H1 (cell line): Measurements from ENCODE around the gene RNF152. TPM values are rescaled to one million over a fixed set of nuclear protein-coding genes. Genes with fewer than 3 reads are reported as not detected.

Source experiments
- CTCF ChIA-PET: fragments of 300-600 bp; sonication (Branson Sonifier 250); formaldehyde crosslinking; loops from one replicate; lab custom pipeline; 2021; ENCODE audit not compliant: partially characterized antibody; lab: Charles Lee
- POLR2A ChIA-PET: fragments of 300-600 bp; sonication (Branson Sonifier 250); formaldehyde crosslinking; loops from one replicate; lab custom pipeline; 2021; ENCODE audit warnings: inconsistent platforms; ENCODE audit not compliant: partially characterized antibody; lab: Charles Lee
- DNase-seq, 2 experiments: peaks; one replicate each; pipeline versions ENCODE4 v3.0.0 to v3.0.0-alpha.2; 2010 to 2022; ENCODE audit warnings: low spot score in 2 of 2, low read depth in 1 of 2, mixed read lengths in 1 of 2
- FAIRE-seq: peaks from 2 replicates; lab custom pipeline; 2011; peaks lifted over from hg19 to GRCh38; lab: Jason Lieb, UNC
- H2AFZ ChIP-seq: 2 replicates; pipeline ENCODE4 v1.8.1; 2012; ENCODE audit warnings: low read length, inconsistent platforms
- H2AK5ac ChIP-seq: 2 replicates; pipeline ENCODE4 v1.6.1; 2013; ENCODE audit warnings: low read depth, low read length
- H2BK120ac ChIP-seq: replicated peaks from 2 replicates; pipeline ENCODE3; 2013; ENCODE audit warnings: low read depth, low read length, inconsistent platforms
- H2BK12ac ChIP-seq: 2 replicates; pipeline ENCODE4 v1.6.1; 2013; ENCODE audit warnings: low read depth, low read length
- H2BK15ac ChIP-seq: 2 replicates; pipeline ENCODE4 v1.6.1; 2013; ENCODE audit warnings: low read length
- H2BK20ac ChIP-seq: 2 replicates; pipeline ENCODE4 v1.6.1; 2013; ENCODE audit warnings: low read length
- H2BK5ac ChIP-seq: 2 replicates; pipeline ENCODE4 v1.6.1; 2013; ENCODE audit warnings: low read depth, low read length
- H3K14ac ChIP-seq: 2 replicates; pipeline ENCODE4 v1.6.1; 2013; ENCODE audit warnings: inconsistent platforms; ENCODE audit not compliant: insufficient read length
- H3K18ac ChIP-seq: 2 replicates; pipeline ENCODE4 v1.6.1; 2013; ENCODE audit warnings: low read length; ENCODE audit errors: extremely low read depth
- H3K23ac ChIP-seq: 2 replicates; pipeline ENCODE4 v1.6.1; 2013; ENCODE audit warnings: inconsistent platforms; ENCODE audit not compliant: insufficient read length
- H3K23me2 ChIP-seq: 2 replicates; pipeline ENCODE4 v1.6.1; 2013; ENCODE audit warnings: low read depth, low read length
- H3K27ac ChIP-seq: 2 replicates; pipeline ENCODE4 v1.6.1; 2011; ENCODE audit warnings: low read depth, low read length, inconsistent platforms
- H3K27me3 ChIP-seq, 4 experiments: replicated peaks in 1 of 4; 1 replicate in 1 of 4; 2 replicates in 3 of 4; pipeline versions ENCODE4 v1.6.1 to v1.8.1; 2011 to 2013; ENCODE audit warnings: low read length in 3 of 4, mild to moderate bottlenecking in 3 of 4, inconsistent platforms in 2 of 4, mixed read lengths in 2 of 4, moderate library complexity in 1 of 4; ENCODE audit not compliant: control insufficient read depth in 3 of 4, insufficient read depth in 3 of 4; ENCODE audit errors: extremely low read depth in 1 of 4
- H3K36me3 ChIP-seq, 4 experiments: 2 replicates each; pipeline versions ENCODE4 v1.6.1 to v1.8.1; 2011 to 2013; ENCODE audit warnings: mild to moderate bottlenecking in 4 of 4, low read length in 3 of 4, moderate library complexity in 2 of 4, control low read depth in 1 of 4, inconsistent platforms in 1 of 4; ENCODE audit not compliant: insufficient read depth in 4 of 4, control insufficient read depth in 2 of 4
- H3K4ac ChIP-seq: replicated peaks from 2 replicates; pipeline ENCODE3; 2013; ENCODE audit warnings: low read length, low read depth, mixed read lengths, inconsistent platforms; ENCODE audit not compliant: insufficient read length
- H3K4me1 ChIP-seq, 4 experiments: replicated peaks in 1 of 4; 1 replicate in 1 of 4; 2 replicates in 3 of 4; pipeline versions ENCODE4 v1.6.1 to v1.8.1; 2011 to 2013; ENCODE audit warnings: low read length in 3 of 4, inconsistent platforms in 2 of 4, mixed read lengths in 1 of 4; ENCODE audit not compliant: insufficient read depth in 4 of 4, control insufficient read depth in 3 of 4
- H3K4me2 ChIP-seq, 2 experiments: 2 replicates each; pipeline versions ENCODE4 v1.6.1 to v1.8.1; 2011 to 2013; ENCODE audit warnings: low read depth in 2 of 2, low read length in 2 of 2, control low read depth in 1 of 2, inconsistent platforms in 1 of 2, mild to moderate bottlenecking in 1 of 2; ENCODE audit not compliant: insufficient read depth in 1 of 2
- H3K4me3 ChIP-seq, 4 experiments: fragments of 200-600, 300-600 bp in 1 of 4; sonication (generic), shearing (Covaris generic), sonication (Bioruptor Twin) in 1 of 4; 2 replicates each; pipeline versions ENCODE4 v1.5.1 to v1.8.1; 2011 to 2016; ENCODE audit warnings: low read length in 4 of 4, low read depth in 3 of 4, control low read depth in 2 of 4, inconsistent platforms in 2 of 4, mild to moderate bottlenecking in 2 of 4, mixed read lengths in 1 of 4, moderate library complexity in 1 of 4; ENCODE audit not compliant: insufficient read depth in 2 of 4; ENCODE audit errors: extremely low read depth in 1 of 4
- H3K56ac ChIP-seq: replicated peaks from 2 replicates; pipeline ENCODE3; 2013; ENCODE audit warnings: low read depth, mild to moderate bottlenecking, mixed read lengths, low read length, inconsistent platforms; ENCODE audit not compliant: insufficient read length
- H3K79me1 ChIP-seq: 2 replicates; pipeline ENCODE4 v1.6.1; 2013; ENCODE audit warnings: low read depth, low read length, control low read depth
- H3K79me2 ChIP-seq, 2 experiments: 2 replicates each; pipeline versions ENCODE4 v1.6.1 to v1.8.1; 2012 to 2013; ENCODE audit warnings: low read length in 2 of 2, mild to moderate bottlenecking in 2 of 2, inconsistent platforms in 1 of 2; ENCODE audit not compliant: insufficient read depth in 2 of 2, control insufficient read depth in 1 of 2
- H3K9ac ChIP-seq, 4 experiments: replicated peaks in 1 of 4; 1 replicate in 1 of 4; 2 replicates in 3 of 4; pipeline versions ENCODE4 v1.6.1 to v1.8.1; 2011 to 2013; ENCODE audit warnings: low read depth in 3 of 4, low read length in 3 of 4, control low read depth in 2 of 4, mild to moderate bottlenecking in 2 of 4, moderate library complexity in 2 of 4, inconsistent platforms in 1 of 4; ENCODE audit errors: extremely low read depth in 1 of 4
- H3K9me3 ChIP-seq, 2 experiments: 2 replicates each; pipeline versions ENCODE4 v1.6.1 to v1.8.1; 2012 to 2013; ENCODE audit warnings: mild to moderate bottlenecking in 2 of 2, moderate library complexity in 2 of 2, control low read depth in 1 of 2, inconsistent platforms in 1 of 2, low read depth in 1 of 2, low read length in 1 of 2, mixed read lengths in 1 of 2; ENCODE audit not compliant: insufficient read depth in 2 of 2
- H4K20me1 ChIP-seq, 2 experiments: replicated peaks in 1 of 2; 2 replicates each; pipeline versions ENCODE3 to v1.8.1; 2011 to 2013; ENCODE audit warnings: inconsistent platforms in 2 of 2, low read length in 2 of 2, mild to moderate bottlenecking in 1 of 2; ENCODE audit not compliant: insufficient read depth in 2 of 2, control insufficient read depth in 1 of 2
- H4K5ac ChIP-seq: 2 replicates; pipeline ENCODE4 v1.6.1; 2013; ENCODE audit warnings: low read length, low read depth, mixed read lengths, inconsistent platforms; ENCODE audit not compliant: insufficient read length
- H4K8ac ChIP-seq: 2 replicates; pipeline ENCODE4 v1.8.0; 2013; ENCODE audit warnings: mild to moderate bottlenecking, moderate library complexity, low read length, inconsistent platforms; ENCODE audit not compliant: insufficient read depth; ENCODE audit errors: extremely low read depth
- H4K91ac ChIP-seq: replicated peaks from 2 replicates; pipeline ENCODE3; 2013; ENCODE audit warnings: low read length, mixed read lengths, inconsistent platforms; ENCODE audit not compliant: insufficient read length
- ASH2L ChIP-seq: fragments of 200-600, 300-600 bp; sonication (generic); IDR thresholded peaks from one replicate; pipeline ENCODE4 v1.7.1; 2017; ENCODE audit warnings: low read length
- BRCA1 ChIP-seq: IDR thresholded peaks from 2 replicates; pipeline ENCODE4 v1.6.1; 2012; ENCODE audit warnings: low read depth, low read length, improper control_type of control experiment
- CEBPB ChIP-seq: IDR thresholded peaks from 2 replicates; pipeline ENCODE4 v1.6.1; 2012; ENCODE audit warnings: low read depth, low read length
- FOSL1 ChIP-seq: IDR thresholded peaks from 2 replicates; pipeline ENCODE4 v1.6.1; 2011; ENCODE audit warnings: mild to moderate bottlenecking, low read depth, low read length, moderate library complexity; ENCODE audit not compliant: insufficient read depth
- NRF1 ChIP-seq: IDR thresholded peaks from 2 replicates; pipeline ENCODE4 v1.6.1; 2011; ENCODE audit warnings: mild to moderate bottlenecking, low read depth, low read length, improper control_type of control experiment
- POU5F1 ChIP-seq: IDR thresholded peaks from 2 replicates; pipeline ENCODE4 v1.6.1; 2011; ENCODE audit warnings: low read depth, mild to moderate bottlenecking, low read length, moderate library complexity
- RFX5 ChIP-seq: IDR thresholded peaks from 2 replicates; pipeline ENCODE4 v1.6.1; 2011; ENCODE audit warnings: low read depth, low read length, improper control_type of control experiment, borderline replicate concordance
- RNF2 ChIP-seq: fragments of 200-900, 300-1000 bp; sonication (generic); IDR thresholded peaks from 2 replicates; pipeline ENCODE4 v1.7.1; 2016; ENCODE audit warnings: borderline replicate concordance, low read depth, mild to moderate bottlenecking, antibody characterized with exemption, low read length; ENCODE audit not compliant: poor library complexity, severe bottlenecking; ENCODE audit errors: missing control alignments
- SIN3A ChIP-seq, 2 experiments: IDR thresholded peaks in 1 of 2; conservative IDR thresholded peaks in 1 of 2; 2 replicates each; pipeline ENCODE4 v1.6.1; 2011 to 2012; ENCODE audit warnings: low read length in 2 of 2, improper control_type of control experiment in 1 of 2, low read depth in 1 of 2, mild to moderate bottlenecking in 1 of 2
- TEAD4 ChIP-seq: IDR thresholded peaks from 2 replicates; pipeline ENCODE4 v1.6.1; 2012; ENCODE audit warnings: low read depth, low read length, inconsistent platforms, mixed read lengths
- YY1 ChIP-seq: IDR thresholded peaks from 2 replicates; pipeline ENCODE4 v1.6.1; 2011; ENCODE audit warnings: low read depth, mild to moderate bottlenecking, low read length
- WGBS, 2 experiments: shearing (Covaris generic) in 1 of 2; methylation state at CpG; one replicate each; pipeline versions ENCODE4 v1.1.6 to v1.1.7; 2013 to 2015; ENCODE audit warnings: low lambda C conversion rate in 2 of 2, mixed read lengths in 2 of 2, inconsistent platforms in 1 of 2, low coverage in 1 of 2, missing lambda C conversion rate in 1 of 2; ENCODE audit not compliant: insufficient replicate concordance in 2 of 2, insufficient coverage in 1 of 2, insufficient read length in 1 of 2; ENCODE audit errors: extremely low coverage in 1 of 2, missing lambda C conversion rate in 1 of 2; 5-methylcytosine and 5-hydroxymethylcytosine counted together
- polyA plus RNA-seq, 7 experiments: library from polyadenylated mRNA; depleted of rRNA in 3 of 7; stranded (reverse) in 5 of 7; unstranded in 2 of 7; fragments of >200 nt in 5 of 7; fragments of 200-250 nt in 2 of 7; gene quantifications; 1 replicate in 5 of 7; 2 replicates in 1 of 7; 4 replicates in 1 of 7; pipeline versions ENCODE4 v1.2.1 to v1.2.3, GENCODE V29; 2011 to 2013; ENCODE audit warnings: missing spikeins in 2 of 7, mixed read lengths in 2 of 7
- total RNA-seq: library from RNA; stranded (reverse); fragmentation: NEBNext Ultra II Directional; extraction: Animal tissue kit (Norgen Biotek cat#: 25700); gene quantifications from 2 replicates; pipeline ENCODE4 v1.2.1, GENCODE V29; 2021
- TF ChIP-seq, protein P1 (sequence below), 3 experiments: IDR thresholded peaks; 1 replicate in 2 of 3; 2 replicates in 1 of 3; pipeline versions ENCODE4 v1.5.1 to v1.6.1; 2011; ENCODE audit warnings: low read length in 3 of 3, mild to moderate bottlenecking in 3 of 3, inconsistent platforms in 2 of 3, low read depth in 1 of 3, moderate library complexity in 1 of 3; ENCODE audit not compliant: insufficient read depth in 1 of 3; ENCODE audit errors: control extremely low read depth in 1 of 3

RNF152 gene
- total and polyA plus RNA-seq, 2 of the 8 experiments (the other 6 are each of a cell fraction or from before 2014, with no cell fraction given): 1.1 to 2.7 TPM

GRCh38 chr18:61833978-61834377 is 58.8 kb downstream of the RNF152 start:
- no peak overlapping the region for H3K27ac ChIP-seq
- H2AK5ac ChIP-seq: no peak overlapping the region
- no peak overlapping the region for H3K23ac ChIP-seq
- DNase-seq: no peak
- CTCF ChIA-PET: interaction anchor here (0.7 kb wide), 1 partner anchor 49 kb away, joined by 3 read pairs; no protein-coding TSS in a partner anchor
- H4K8ac ChIP-seq: no peak overlapping the region
- H3K36me3 ChIP-seq: no peaks in the 10 kb centered on the region
- no peak overlapping the region for H3K9ac ChIP-seq
- POLR2A ChIA-PET: no interaction called here
- H3K79me2 ChIP-seq: no peaks in the 10 kb centered on the region
- no peak overlapping the region for H4K5ac ChIP-seq
- H3K23me2 ChIP-seq: no peaks in the 10 kb centered on the region
- no peak for FAIRE-seq
- H3K56ac ChIP-seq: no peak overlapping the region
- H2BK12ac ChIP-seq: no peak overlapping the region
- H3K18ac ChIP-seq: no peak overlapping the region
- no peak overlapping the region for H2BK15ac ChIP-seq
- no peak overlapping the region for H2BK5ac ChIP-seq
- H2BK120ac ChIP-seq: no peak overlapping the region
- H3K4me3 ChIP-seq: no peak overlapping the region
- H3K4ac ChIP-seq: no peak overlapping the region
- no peak overlapping the region for H2AFZ ChIP-seq
- 0 out of 2 replicates have a peak, but pooled peaks cover 2% of the 10 kb centered on the region for H3K79me1 ChIP-seq
- H3K9me3 ChIP-seq: no peaks in the 10 kb centered on the region
- H3K14ac ChIP-seq: no peak overlapping the region
- H3K4me2 ChIP-seq: no peak overlapping the region
- H3K4me1 ChIP-seq: no peaks in the 10 kb centered on the region; a peak in 1 of 7 replicates
- no peak overlapping the region for H4K91ac ChIP-seq
- H4K20me1 ChIP-seq: no peaks in the 10 kb centered on the region
- H2BK20ac ChIP-seq: no peak overlapping the region
- 78% methylated on average over 4 of the region's 4 CpGs; no CpG with 5 or more reads in 1 of the 2 experiments for WGBS, 2 experiments
- H3K27me3 ChIP-seq: no peaks in the 10 kb centered on the region
- TF ChIP-seq, protein P1, sequence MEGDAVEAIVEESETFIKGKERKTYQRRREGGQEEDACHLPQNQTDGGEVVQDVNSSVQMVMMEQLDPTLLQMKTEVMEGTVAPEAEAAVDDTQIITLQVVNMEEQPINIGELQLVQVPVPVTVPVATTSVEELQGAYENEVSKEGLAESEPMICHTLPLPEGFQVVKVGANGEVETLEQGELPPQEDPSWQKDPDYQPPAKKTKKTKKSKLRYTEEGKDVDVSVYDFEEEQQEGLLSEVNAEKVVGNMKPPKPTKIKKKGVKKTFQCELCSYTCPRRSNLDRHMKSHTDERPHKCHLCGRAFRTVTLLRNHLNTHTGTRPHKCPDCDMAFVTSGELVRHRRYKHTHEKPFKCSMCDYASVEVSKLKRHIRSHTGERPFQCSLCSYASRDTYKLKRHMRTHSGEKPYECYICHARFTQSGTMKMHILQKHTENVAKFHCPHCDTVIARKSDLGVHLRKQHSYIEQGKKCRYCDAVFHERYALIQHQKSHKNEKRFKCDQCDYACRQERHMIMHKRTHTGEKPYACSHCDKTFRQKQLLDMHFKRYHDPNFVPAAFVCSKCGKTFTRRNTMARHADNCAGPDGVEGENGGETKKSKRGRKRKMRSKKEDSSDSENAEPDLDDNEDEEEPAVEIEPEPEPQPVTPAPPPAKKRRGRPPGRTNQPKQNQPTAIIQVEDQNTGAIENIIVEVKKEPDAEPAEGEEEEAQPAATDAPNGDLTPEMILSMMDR (IDR thresholded peaks at IDR 0.05; ENCODE audit: control extremely low read depth in 1 of 3, insufficient read depth in 1 of 3, low read depth in 1 of 3, low read length in 3 of 3): no peak
- TF ChIP-seq BRCA1 (no peak), YY1 (no peak), FOSL1 (no peak), POU5F1 (no peak), TEAD4 (no peak), SIN3A (conservative IDR thresholded peaks at IDR 0.05 in 1 of 2, IDR thresholded peaks at IDR 0.05 in 1 of 2; ENCODE audit: low read depth in 1 of 2, low read length in 2 of 2) (no peak), RFX5 (no peak), CEBPB (no peak), ASH2L (no peak), RNF2 (no peak), NRF1 (no peak)
